Measurements from ENCODE around the gene RCOR2.
A peak's percentile ranks its signal among the peaks of the same experiment; 100 is the strongest.

The RCOR2 gene

GRCh38 chr11:63939397-63939891, 22.5 kb upstream of the RCOR2 start:
- Histone ChIP-seq H3K23ac (ENCODE audit: low read length in 2 of 2) (peak overlapping the region in 1 of 2 experiments; percentile 75), H3K27ac (ENCODE audit: low read length, poor library complexity, severe bottlenecking) (no peak overlapping the region), H4K8ac (ENCODE audit: low read length) (no peak overlapping the region), H3K9ac (ENCODE audit: low read length) (peak overlapping the region; percentile 87), H2BK120ac (ENCODE audit: low read depth, low read length) (no peak overlapping the region), H3K4ac (ENCODE audit: low read depth in 1 of 2, low read length in 2 of 2) (peak overlapping the region in 1 of 2 experiments; percentile 92), H3K4me3 (ENCODE audit: insufficient read depth in 1 of 2, low read depth in 1 of 2, low read length in 2 of 2) (peak overlapping the region; percentile 92 to 94), H2BK15ac (ENCODE audit: low read depth, poor library complexity, severe bottlenecking) (peak overlapping the region; percentile 41), H3K4me1 (ENCODE audit: control insufficient read depth, insufficient read depth, low read depth, low read length) (peaks cover 13% of the 10 kb centered on the region), H3K27me3 (ENCODE audit: control insufficient read depth in 1 of 2, insufficient read depth in 1 of 2, low read length in 2 of 2) (no peaks in the 10 kb centered on the region), H3K36me3 (ENCODE audit: control insufficient read depth in 1 of 2, insufficient read depth in 2 of 2, low read depth in 1 of 2, low read length in 2 of 2) (peaks cover 0 to 9% of the 10 kb centered on the region in 2 experiments), H3K18ac (ENCODE audit: low read depth in 1 of 2, low read length in 2 of 2) (peak overlapping the region; percentile 28 to 99), H3K9me3 (ENCODE audit: control insufficient read depth, low read length) (no peaks in the 10 kb centered on the region), H2AFZ (ENCODE audit: low read depth, low read length) (peak overlapping the region; percentile 21), H4K91ac (ENCODE audit: low read length) (peak overlapping the region; percentile 25), H3K79me1 (replicated peaks; ENCODE audit: low read length, poor library complexity, severe bottlenecking) (peaks cover 14% of the 10 kb centered on the region), H2AK5ac (ENCODE audit: low read length, severe bottlenecking) (no peak overlapping the region), H3K4me2 (ENCODE audit: low read length, poor library complexity, severe bottlenecking) (peak overlapping the region; percentile 95), H2BK12ac (ENCODE audit: low read length in 2 of 2) (peak overlapping the region in 1 of 2 experiments; percentile 19), H3K14ac (ENCODE audit: low read length in 2 of 2) (peak overlapping the region in 1 of 2 experiments; percentile 45), H2BK5ac (ENCODE audit: low read depth, low read length, poor library complexity, severe bottlenecking) (no peak overlapping the region)
- peak; percentile 47 for DNase-seq
- 15% methylated on average over 21 of the region's 26 CpGs for WGBS

- peak; percentile 94 for DNase-seq
- peaks cover 13% of the 10 kb centered on the region for H3K4me1 ChIP-seq (ENCODE audit: control insufficient read depth, insufficient read depth, low read depth, low read length)
These were observed 21.8 kb upstream of the RCOR2 start, which contains the start of gene NAA40 for GRCh38 chr11:63938479-63939396. TSS of gene NAA40 (plus strand) at chr11:63939002. CDS start at chr11:63939097, 95 bp downstream.

GRCh38 chr11:63937713-63938478, 20.9 kb upstream of the RCOR2 start:
- peaks cover 13% of the 10 kb centered on the region for H3K4me1 ChIP-seq (ENCODE audit: control insufficient read depth, insufficient read depth, low read depth, low read length)
- H3K27ac ChIP-seq (ENCODE audit: low read length, poor library complexity, severe bottlenecking) = peak overlapping the region; percentile 78
- H3K18ac ChIP-seq (ENCODE audit: low read depth in 1 of 2, low read length in 2 of 2) = peak overlapping the region; percentile 40 to 58
- peaks cover 0 to 5% of the 10 kb centered on the region in 2 experiments for H3K36me3 ChIP-seq (ENCODE audit: control insufficient read depth in 1 of 2, insufficient read depth in 2 of 2, low read depth in 1 of 2, low read length in 2 of 2)
- no peak overlapping the region for H2BK12ac ChIP-seq (ENCODE audit: low read length in 2 of 2)
- no peaks in the 10 kb centered on the region for H3K9me3 ChIP-seq (ENCODE audit: control insufficient read depth, low read length)
- no peak overlapping the region for H2AK5ac ChIP-seq (ENCODE audit: low read length, severe bottlenecking)
- H3K23ac ChIP-seq (ENCODE audit: low read length in 2 of 2) = no peak overlapping the region
- H4K8ac ChIP-seq (ENCODE audit: low read length) = peak overlapping the region; percentile 49
- DNase-seq = no peak
- H3K79me1 ChIP-seq (replicated peaks; ENCODE audit: low read length, poor library complexity, severe bottlenecking) = peaks cover 7% of the 10 kb centered on the region
- peak overlapping the region; percentile 81 for H3K4me2 ChIP-seq (ENCODE audit: low read length, poor library complexity, severe bottlenecking)
- H3K14ac ChIP-seq (ENCODE audit: low read length in 2 of 2) = no peak overlapping the region
- no peaks in the 10 kb centered on the region for H3K27me3 ChIP-seq (ENCODE audit: control insufficient read depth in 1 of 2, insufficient read depth in 1 of 2, low read length in 2 of 2)
- H3K9ac ChIP-seq (ENCODE audit: low read length) = peak overlapping the region; percentile 87
- no peak overlapping the region for H3K4ac ChIP-seq (ENCODE audit: low read depth in 1 of 2, low read length in 2 of 2)
- peak overlapping the region; percentile 36 for H2BK15ac ChIP-seq (ENCODE audit: low read depth, poor library complexity, severe bottlenecking)
- H4K91ac ChIP-seq (ENCODE audit: low read length) = no peak overlapping the region
- peak overlapping the region; percentile 89 for H2AFZ ChIP-seq (ENCODE audit: low read depth, low read length)
- no peak overlapping the region for H2BK120ac ChIP-seq (ENCODE audit: low read depth, low read length)
- H2BK5ac ChIP-seq (ENCODE audit: low read depth, low read length, poor library complexity, severe bottlenecking) = no peak overlapping the region
- 24% methylated on average over 27 of the region's 30 CpGs for WGBS
- H3K4me3 ChIP-seq (ENCODE audit: insufficient read depth in 1 of 2, low read depth in 1 of 2, low read length in 2 of 2) = peak overlapping the region; percentile 92 to 94

More at GRCh38 chr11:63938479-63939396, 21.8 kb upstream of the RCOR2 start, which contains the start of gene NAA40:
- Histone ChIP-seq H3K79me1 (replicated peaks; ENCODE audit: low read length, poor library complexity, severe bottlenecking) (peaks cover 12% of the 10 kb centered on the region), H3K9me3 (ENCODE audit: control insufficient read depth, low read length) (no peaks in the 10 kb centered on the region), H2AK5ac (ENCODE audit: low read length, severe bottlenecking) (no peak within 1 kb of the TSS), H3K36me3 (ENCODE audit: control insufficient read depth in 1 of 2, insufficient read depth in 2 of 2, low read depth in 1 of 2, low read length in 2 of 2) (peaks cover 0 to 9% of the 10 kb centered on the region in 2 experiments), H3K4me2 (ENCODE audit: low read length, poor library complexity, severe bottlenecking) (peak within 1 kb of the TSS; percentile 95), H3K23ac (ENCODE audit: low read length in 2 of 2) (peak within 1 kb of the TSS in 1 of 2 experiments; percentile 75), H2BK5ac (ENCODE audit: low read depth, low read length, poor library complexity, severe bottlenecking) (no peak within 1 kb of the TSS), H2AFZ (ENCODE audit: low read depth, low read length) (peak within 1 kb of the TSS; percentile 89), H3K14ac (ENCODE audit: low read length in 2 of 2) (peak within 1 kb of the TSS in 1 of 2 experiments; percentile 96), H2BK15ac (ENCODE audit: low read depth, poor library complexity, severe bottlenecking) (peak within 1 kb of the TSS; percentile 41), H3K4ac (ENCODE audit: low read depth in 1 of 2, low read length in 2 of 2) (peak within 1 kb of the TSS in 1 of 2 experiments; percentile 92), H2BK120ac (ENCODE audit: low read depth, low read length) (peak within 1 kb of the TSS; percentile 61), H4K8ac (ENCODE audit: low read length) (peak within 1 kb of the TSS; percentile 53), H3K4me3 (ENCODE audit: insufficient read depth in 1 of 2, low read depth in 1 of 2, low read length in 2 of 2) (peak within 1 kb of the TSS; percentile 92 to 94), H3K27me3 (ENCODE audit: control insufficient read depth in 1 of 2, insufficient read depth in 1 of 2, low read length in 2 of 2) (no peaks in the 10 kb centered on the region), H3K27ac (ENCODE audit: low read length, poor library complexity, severe bottlenecking) (peak within 1 kb of the TSS; percentile 78), H4K91ac (ENCODE audit: low read length) (peak within 1 kb of the TSS; percentile 25), H3K9ac (ENCODE audit: low read length) (peak within 1 kb of the TSS; percentile 87), H3K18ac (ENCODE audit: low read depth in 1 of 2, low read length in 2 of 2) (peak within 1 kb of the TSS; percentile 58 to 99), H2BK12ac (ENCODE audit: low read length in 2 of 2) (peak within 1 kb of the TSS in 1 of 2 experiments; percentile 19)
- WGBS = under 1% methylated on average over 46 of the region's 92 CpGs

Data from mesenchymal stem cell (in vitro differentiated cells and primary cell).